Panc1 (cell line): Measurements from ENCODE around the gene CD40LG. TPM values are rescaled to one million over a fixed set of nuclear protein-coding genes. Genes with fewer than 3 reads are reported as not detected.

Source experiments
- ATAC-seq: fragments of 200-7000 bp; cut with Tn5 transposase; 2 replicates; pipeline ENCODE4 v1.9.1; 2020; ENCODE audit warnings: mild to moderate bottlenecking, moderate library complexity
- BruUV-seq: library from RNA; stranded (reverse); fragments of 400-500 nt; replicated peaks from 2 replicates; lab custom pipeline; 2021; lab: Mats Ljungman, UMichigan
- CTCF ChIA-PET: fragments of 300-600 bp; sonication (Branson Sonifier 250); formaldehyde crosslinking; loops from one replicate; lab custom pipeline; 2022; ENCODE audit warnings: antibody characterized with exemption; lab: Charles Lee
- POLR2A ChIA-PET: fragments of 300-600 bp; sonication (Branson Sonifier 250); formaldehyde crosslinking; loops from one replicate; lab custom pipeline; 2022; ENCODE audit warnings: antibody characterized with exemption; lab: Charles Lee
- DNase-seq: peaks from one replicate; pipeline ENCODE4 v3.0.0-alpha.2; 2010; ENCODE audit warnings: low read depth, low spot score
- H3K27ac ChIP-seq: 2 replicates; pipeline ENCODE4 v1.5.1; 2011; ENCODE audit warnings: mild to moderate bottlenecking, low read length, inconsistent platforms
- H3K27me3 ChIP-seq: fragments of 200-500 bp; sonication (Bioruptor generic); 2 replicates; pipeline ENCODE4 v1.6.0; 2014; ENCODE audit warnings: low read length, inconsistent platforms; ENCODE audit not compliant: control insufficient read depth, insufficient read depth
- H3K36me3 ChIP-seq: fragments of 200-500 bp; sonication (Bioruptor generic); 2 replicates; pipeline ENCODE4 v1.5.1; 2014; ENCODE audit warnings: inconsistent platforms, mild to moderate bottlenecking, low read length, moderate library complexity; ENCODE audit not compliant: control insufficient read depth, insufficient read depth
- H3K4me1 ChIP-seq: 2 replicates; pipeline ENCODE4 v1.5.1; 2011; ENCODE audit warnings: inconsistent platforms, mild to moderate bottlenecking, low read length, moderate library complexity; ENCODE audit not compliant: control insufficient read depth, insufficient read depth
- H3K4me3 ChIP-seq, 2 experiments: 2 replicates each; pipeline ENCODE4 v1.5.1; 2011 to 2012; ENCODE audit warnings: low read depth in 2 of 2, low read length in 2 of 2, mild to moderate bottlenecking in 2 of 2, inconsistent platforms in 1 of 2, moderate library complexity in 1 of 2
- H3K9me3 ChIP-seq: fragments of 200-500 bp; sonication (Bioruptor generic); 2 replicates; pipeline ENCODE4 v1.5.1; 2014; ENCODE audit warnings: low read depth, mild to moderate bottlenecking, inconsistent platforms, low read length, moderate library complexity; ENCODE audit not compliant: control insufficient read depth, insufficient read depth
- POLR2AphosphoS5 ChIP-seq: IDR thresholded peaks from 2 replicates; pipeline ENCODE4 v1.6.1; 2012; ENCODE audit warnings: mild to moderate bottlenecking, low read depth, low read length, moderate library complexity
- SIN3A ChIP-seq: IDR thresholded peaks from 2 replicates; pipeline ENCODE4 v1.6.1; 2012; ENCODE audit warnings: low read depth, mild to moderate bottlenecking, low read length, moderate library complexity, borderline replicate concordance; ENCODE audit not compliant: insufficient read depth
- TCF7L2 ChIP-seq: IDR thresholded peaks from 2 replicates; pipeline ENCODE4 v1.6.1; 2011; ENCODE audit warnings: mild to moderate bottlenecking, low read depth, low read length, inconsistent platforms
- in situ Hi-C: cut with HindIII; loops from 2 replicates; pipeline ENCODE4 v1.10.0; 2016; ENCODE audit warnings: low sequenced_read_pairs, low pct_unique_long_range_greater_than_20kb
- intact Hi-C: fragments of 100-400 bp; cut with micrococcal nuclease; formaldehyde crosslinking; loops from one replicate; pipeline ENCODE4 v1.10.0; 2022; ENCODE audit not compliant: unreplicated experiment
- total RNA-seq: library from RNA; stranded (reverse); gene quantifications from one replicate; pipeline ENCODE4 v1.2.1, GENCODE V29; 2021; ENCODE audit not compliant: unreplicated experiment
- TF ChIP-seq, protein P1 (sequence below), 2 experiments: IDR thresholded peaks; 2 replicates each; pipeline ENCODE4 v1.6.1; 2011 to 2012; ENCODE audit warnings: low read depth in 2 of 2, control low read depth in 1 of 2, low read length in 1 of 2, mild to moderate bottlenecking in 1 of 2, moderate library complexity in 1 of 2; ENCODE audit not compliant: insufficient read depth in 1 of 2
- TF ChIP-seq, protein P2 (sequence below): fragments of 450-650 bp; IDR thresholded peaks from 2 replicates; pipeline ENCODE4 v1.5.1; 2017; ENCODE audit warnings: mild to moderate bottlenecking

The CD40LG gene
- total RNA-seq, 1 experiment from 2014 or later, result not detected

DNA sequence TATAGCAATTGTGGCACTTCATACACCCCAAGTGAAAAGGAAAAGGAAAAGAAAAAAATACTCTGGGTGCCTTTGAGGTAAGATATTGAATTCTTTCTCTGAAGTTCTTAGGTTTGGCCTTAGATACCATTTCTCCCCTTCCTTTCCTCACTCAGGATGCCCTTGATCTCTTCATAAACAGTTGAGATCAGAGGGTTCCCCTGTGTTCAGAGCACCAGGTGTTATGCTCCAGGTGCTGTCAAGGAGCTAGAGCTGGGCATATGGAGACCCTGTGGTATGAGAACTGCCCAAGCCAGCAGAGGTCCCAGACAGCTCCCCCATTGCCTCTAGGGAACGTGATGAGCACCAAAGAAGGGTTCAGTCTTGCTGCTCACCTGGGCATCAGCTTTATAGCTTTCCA, 17.1 kb upstream of the CD40LG start:
- POLR2A ChIA-PET, result no interaction called here
- no TSS peak for BruUV-seq
- in situ Hi-C loops (no loop called here), intact Hi-C loops (no loop called here)
- Histone ChIP-seq H3K27me3 (peaks cover 8% of the 10 kb centered on the region), H3K9me3 (no peaks in the 10 kb centered on the region), H3K4me3 (no peak overlapping the region), H3K4me1 (no peaks in the 10 kb centered on the region), H3K36me3 (no peaks in the 10 kb centered on the region), H3K27ac (no peak overlapping the region)
- TF ChIP-seq SIN3A (no peak), TCF7L2 (no peak), POLR2AphosphoS5 (no peak)
- DNase-seq (no peak), ATAC-seq (no peak)
- CTCF ChIA-PET, result no interaction called here

DNA sequence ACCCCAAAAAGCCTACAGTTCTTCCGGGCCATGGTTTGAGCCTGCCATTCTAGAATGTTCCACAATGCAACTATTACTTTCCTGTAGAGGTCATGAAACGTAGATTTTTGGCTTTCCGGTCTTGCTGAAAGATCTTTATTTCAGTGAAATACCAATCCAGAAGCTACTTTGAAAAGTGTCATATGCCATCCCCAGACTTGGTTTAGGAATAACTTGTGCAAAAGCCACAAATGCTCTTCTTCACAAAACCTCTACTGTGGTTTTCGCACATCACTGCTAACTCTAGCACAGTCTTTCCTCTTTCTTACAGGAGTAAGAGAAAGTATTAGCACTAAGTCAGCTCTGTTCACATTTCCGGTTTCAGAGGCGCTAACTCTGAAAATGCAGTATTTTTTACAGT, 12.7 kb upstream of the CD40LG start:
- Histone ChIP-seq H3K4me1 (no peaks in the 10 kb centered on the region), H3K36me3 (no peaks in the 10 kb centered on the region), H3K27ac (no peak overlapping the region), H3K27me3 (peaks cover 5% of the 10 kb centered on the region), H3K9me3 (no peaks in the 10 kb centered on the region), H3K4me3 (no peak overlapping the region)
- DNase-seq, result no peak
- intact Hi-C loops, result no loop called here
- TF ChIP-seq TCF7L2 (no peak), SIN3A (no peak), POLR2AphosphoS5 (no peak)
- TF ChIP-seq, protein P1, sequence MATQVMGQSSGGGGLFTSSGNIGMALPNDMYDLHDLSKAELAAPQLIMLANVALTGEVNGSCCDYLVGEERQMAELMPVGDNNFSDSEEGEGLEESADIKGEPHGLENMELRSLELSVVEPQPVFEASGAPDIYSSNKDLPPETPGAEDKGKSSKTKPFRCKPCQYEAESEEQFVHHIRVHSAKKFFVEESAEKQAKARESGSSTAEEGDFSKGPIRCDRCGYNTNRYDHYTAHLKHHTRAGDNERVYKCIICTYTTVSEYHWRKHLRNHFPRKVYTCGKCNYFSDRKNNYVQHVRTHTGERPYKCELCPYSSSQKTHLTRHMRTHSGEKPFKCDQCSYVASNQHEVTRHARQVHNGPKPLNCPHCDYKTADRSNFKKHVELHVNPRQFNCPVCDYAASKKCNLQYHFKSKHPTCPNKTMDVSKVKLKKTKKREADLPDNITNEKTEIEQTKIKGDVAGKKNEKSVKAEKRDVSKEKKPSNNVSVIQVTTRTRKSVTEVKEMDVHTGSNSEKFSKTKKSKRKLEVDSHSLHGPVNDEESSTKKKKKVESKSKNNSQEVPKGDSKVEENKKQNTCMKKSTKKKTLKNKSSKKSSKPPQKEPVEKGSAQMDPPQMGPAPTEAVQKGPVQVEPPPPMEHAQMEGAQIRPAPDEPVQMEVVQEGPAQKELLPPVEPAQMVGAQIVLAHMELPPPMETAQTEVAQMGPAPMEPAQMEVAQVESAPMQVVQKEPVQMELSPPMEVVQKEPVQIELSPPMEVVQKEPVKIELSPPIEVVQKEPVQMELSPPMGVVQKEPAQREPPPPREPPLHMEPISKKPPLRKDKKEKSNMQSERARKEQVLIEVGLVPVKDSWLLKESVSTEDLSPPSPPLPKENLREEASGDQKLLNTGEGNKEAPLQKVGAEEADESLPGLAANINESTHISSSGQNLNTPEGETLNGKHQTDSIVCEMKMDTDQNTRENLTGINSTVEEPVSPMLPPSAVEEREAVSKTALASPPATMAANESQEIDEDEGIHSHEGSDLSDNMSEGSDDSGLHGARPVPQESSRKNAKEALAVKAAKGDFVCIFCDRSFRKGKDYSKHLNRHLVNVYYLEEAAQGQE (IDR thresholded peaks at IDR 0.05; ENCODE audit: insufficient read depth in 1 of 2, low read depth in 2 of 2, low read length in 1 of 2), result no peak
- TF ChIP-seq, protein P2, sequence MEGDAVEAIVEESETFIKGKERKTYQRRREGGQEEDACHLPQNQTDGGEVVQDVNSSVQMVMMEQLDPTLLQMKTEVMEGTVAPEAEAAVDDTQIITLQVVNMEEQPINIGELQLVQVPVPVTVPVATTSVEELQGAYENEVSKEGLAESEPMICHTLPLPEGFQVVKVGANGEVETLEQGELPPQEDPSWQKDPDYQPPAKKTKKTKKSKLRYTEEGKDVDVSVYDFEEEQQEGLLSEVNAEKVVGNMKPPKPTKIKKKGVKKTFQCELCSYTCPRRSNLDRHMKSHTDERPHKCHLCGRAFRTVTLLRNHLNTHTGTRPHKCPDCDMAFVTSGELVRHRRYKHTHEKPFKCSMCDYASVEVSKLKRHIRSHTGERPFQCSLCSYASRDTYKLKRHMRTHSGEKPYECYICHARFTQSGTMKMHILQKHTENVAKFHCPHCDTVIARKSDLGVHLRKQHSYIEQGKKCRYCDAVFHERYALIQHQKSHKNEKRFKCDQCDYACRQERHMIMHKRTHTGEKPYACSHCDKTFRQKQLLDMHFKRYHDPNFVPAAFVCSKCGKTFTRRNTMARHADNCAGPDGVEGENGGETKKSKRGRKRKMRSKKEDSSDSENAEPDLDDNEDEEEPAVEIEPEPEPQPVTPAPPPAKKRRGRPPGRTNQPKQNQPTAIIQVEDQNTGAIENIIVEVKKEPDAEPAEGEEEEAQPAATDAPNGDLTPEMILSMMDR, result no peak
- ChIA-PET POLR2A (no interaction called here), CTCF (interaction anchor here (1.2 kb wide), 1 partner anchor 24 kb away, joined by 3 read pairs; no protein-coding TSS in a partner anchor)
- ATAC-seq, result no peak
- BruUV-seq, result no TSS peak
- in situ Hi-C loops, result no loop called here

DNA sequence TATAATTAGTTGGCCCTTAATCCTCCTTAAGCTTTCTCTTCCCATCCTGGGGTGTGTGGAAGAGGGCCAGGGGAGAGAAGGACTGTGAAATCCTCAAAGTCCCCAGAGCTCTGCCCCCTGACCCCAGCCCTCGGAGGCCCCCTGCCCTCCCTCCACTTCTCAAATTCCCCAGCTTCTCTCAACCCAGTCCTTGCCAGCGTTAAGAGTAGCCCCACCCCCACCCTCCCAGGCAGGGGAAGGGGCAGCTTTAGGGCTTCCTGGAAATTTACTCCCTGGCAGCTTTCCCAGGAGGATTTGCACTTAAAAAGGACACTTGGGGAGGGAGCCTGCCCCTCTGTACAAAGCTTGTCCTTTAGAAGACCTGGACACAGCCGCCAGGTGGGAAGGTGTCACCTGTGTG, 11.8 kb upstream of the CD40LG start:
- TF ChIP-seq, protein P2, result no peak
- no peak for TF ChIP-seq POLR2AphosphoS5
- TF ChIP-seq, protein P1 (IDR thresholded peaks at IDR 0.05; ENCODE audit: insufficient read depth in 1 of 2, low read depth in 2 of 2, low read length in 1 of 2), result no peak
- TF ChIP-seq SIN3A, result no peak
- no peak for TF ChIP-seq TCF7L2
- no peak for DNase-seq
- H3K4me1 ChIP-seq, result no peaks in the 10 kb centered on the region
- no peaks in the 10 kb centered on the region for H3K36me3 ChIP-seq
- intact Hi-C loops, result no loop called here
- in situ Hi-C loops, result no loop called here
- H3K27me3 ChIP-seq, result peaks cover 5% of the 10 kb centered on the region
- ATAC-seq, result no peak
- no peak overlapping the region for H3K4me3 ChIP-seq
- no peak overlapping the region for H3K27ac ChIP-seq
- BruUV-seq, result no TSS peak
- CTCF ChIA-PET, result interaction anchor here (1.2 kb wide), 1 partner anchor 25 kb away, joined by 3 read pairs; no protein-coding TSS in a partner anchor
- no peaks in the 10 kb centered on the region for H3K9me3 ChIP-seq
- POLR2A ChIA-PET, result no interaction called here
